Middle frontal gyrus (tissue), 1 donor: ENCODE data around the gene TP53TG3D.
"Not testable (repeated sequence)": the region's sequence is repeated elsewhere in the genome, so short reads cannot be mapped to it uniquely, and the experiment has no call there.

Experiments
- DNase-seq: peaks from one replicate; pipeline ENCODE4 v3.0.0-alpha.2; 2015; ENCODE audit warnings: low spot score; ENCODE audit errors: extremely low spot score

Gene TP53TG3D, protein sequence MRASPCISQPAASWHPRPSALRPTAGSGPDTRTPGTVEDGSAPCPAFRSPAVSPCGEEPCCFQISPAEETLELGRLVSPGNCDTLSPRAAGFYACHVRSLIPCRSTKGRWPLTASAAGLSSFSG

DNA sequence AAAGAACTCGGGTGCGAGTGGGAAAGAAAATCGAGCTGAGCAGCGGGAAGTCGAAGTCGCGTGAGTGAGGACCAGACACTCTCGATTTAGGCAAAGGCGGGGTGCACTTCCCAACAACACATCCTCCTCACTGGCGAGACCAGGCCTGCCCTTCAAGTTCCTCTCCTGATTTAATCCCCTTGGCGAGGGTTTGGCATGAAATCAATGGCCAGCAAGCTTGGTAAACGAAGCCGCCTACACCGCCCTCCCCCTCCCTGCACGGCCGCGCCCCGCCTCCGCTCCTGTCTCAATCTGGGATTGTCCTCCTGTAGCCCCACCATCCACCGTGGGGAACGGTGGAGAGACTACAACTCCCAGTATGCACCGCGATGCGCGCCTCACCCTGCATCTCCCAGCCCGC lies at the start of gene TP53TG3D:
Gene TP53TG3D, plus strand, starts transcription at position 301 of the 400 bp plus-strand sequence. Its CDS starts 68 bp downstream, at position 369.
- DNase-seq: not testable (repeated sequence)

DNA sequence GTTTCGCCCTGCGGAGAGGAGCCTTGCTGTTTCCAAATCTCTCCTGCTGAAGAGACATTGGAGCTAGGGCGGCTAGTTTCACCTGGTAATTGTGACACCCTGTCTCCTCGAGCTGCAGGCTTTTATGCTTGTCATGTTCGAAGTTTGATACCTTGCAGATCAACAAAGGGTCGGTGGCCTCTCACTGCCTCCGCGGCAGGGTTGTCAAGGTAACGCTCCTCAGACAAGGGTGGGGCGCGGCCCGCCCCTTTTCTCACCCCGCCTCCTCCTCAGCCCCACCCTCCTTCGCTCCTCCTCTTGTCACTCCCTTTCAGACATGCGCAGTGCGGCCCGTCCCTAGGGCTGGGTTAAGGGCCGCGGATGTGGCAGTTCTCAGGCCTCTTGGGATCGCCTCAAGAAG lies 421 bp downstream of the TP53TG3D start:
- DNase-seq: not testable (repeated sequence)

DNA sequence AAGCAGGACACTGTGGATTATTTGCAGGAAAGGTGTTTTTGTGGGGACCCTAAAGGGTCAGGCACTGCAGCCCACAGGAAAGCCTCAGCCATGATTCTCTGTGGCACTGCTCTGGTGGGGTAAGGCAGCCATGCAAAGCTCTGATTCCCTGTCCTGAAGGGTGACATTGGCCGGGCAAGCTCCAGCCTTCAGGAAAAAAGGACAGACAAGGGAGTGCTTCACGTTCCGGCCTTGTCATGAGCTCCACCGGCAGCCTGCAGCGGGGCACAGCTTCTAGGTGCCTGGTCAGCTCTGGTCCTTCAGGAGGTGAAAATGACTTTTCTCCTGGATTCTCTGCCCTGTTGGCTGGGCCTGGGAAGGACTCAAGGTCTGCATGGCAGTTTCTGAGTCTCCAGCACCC lies 8.4 kb downstream of the TP53TG3D start:
- not testable (repeated sequence) for DNase-seq

DNA sequence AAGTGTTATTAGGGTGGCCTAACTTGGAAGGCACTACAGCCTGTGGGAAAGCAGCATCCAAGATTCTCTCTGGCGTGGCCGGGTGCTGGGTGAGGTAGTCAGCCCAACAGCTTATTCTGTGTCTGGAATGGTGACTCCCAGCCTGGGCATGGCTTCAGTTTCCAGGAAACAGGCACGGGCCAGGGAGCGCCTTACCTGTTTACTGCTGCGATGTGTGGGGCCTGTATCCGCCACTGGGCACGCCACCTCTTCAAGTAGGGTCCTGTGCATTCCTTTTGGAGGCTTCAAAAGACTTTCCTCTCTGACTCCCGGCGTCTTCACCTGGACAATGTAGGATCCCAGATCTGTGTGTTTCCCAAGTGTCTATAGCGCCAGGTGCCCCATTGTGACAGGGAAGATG lies 10.5 kb downstream of the TP53TG3D start:
- not testable (repeated sequence) for DNase-seq

DNA sequence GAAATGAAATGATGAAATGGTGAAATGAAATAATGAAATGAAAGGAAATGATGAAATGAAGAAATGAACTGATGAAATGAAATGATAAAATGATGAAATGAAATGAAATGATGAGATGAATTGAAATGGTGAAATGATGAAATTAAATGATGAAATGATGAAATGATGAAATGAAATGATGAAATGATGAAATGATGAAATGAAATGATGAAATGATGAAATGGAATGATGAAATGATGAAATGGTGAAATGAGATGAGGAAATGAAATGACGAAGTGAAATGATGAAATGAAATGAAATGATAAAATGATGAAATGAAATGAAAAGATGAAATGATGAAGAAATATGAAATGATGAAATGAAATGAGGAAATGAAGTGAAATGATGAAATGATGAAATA lies 28.8 kb downstream of the TP53TG3D start:
- not testable (repeated sequence) for DNase-seq

DNA sequence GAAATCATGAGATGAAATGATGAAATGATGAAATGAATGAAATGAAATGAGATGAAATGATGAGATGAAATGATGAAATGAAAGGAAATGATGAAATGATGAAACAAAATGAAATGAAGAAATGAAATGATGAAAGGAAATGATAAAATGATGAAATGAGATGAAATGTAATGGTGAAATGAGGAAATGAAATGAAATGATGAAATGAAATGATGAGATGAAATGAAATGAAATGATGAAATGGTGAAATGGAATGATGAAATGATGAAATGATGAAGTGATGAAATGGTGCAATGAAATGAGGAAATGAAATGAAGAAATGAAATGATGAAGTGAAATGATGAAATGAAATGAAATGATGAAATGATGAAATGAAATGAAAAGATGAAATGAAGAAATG lies 29.9 kb downstream of the TP53TG3D start:
- not testable (repeated sequence) for DNase-seq

DNA sequence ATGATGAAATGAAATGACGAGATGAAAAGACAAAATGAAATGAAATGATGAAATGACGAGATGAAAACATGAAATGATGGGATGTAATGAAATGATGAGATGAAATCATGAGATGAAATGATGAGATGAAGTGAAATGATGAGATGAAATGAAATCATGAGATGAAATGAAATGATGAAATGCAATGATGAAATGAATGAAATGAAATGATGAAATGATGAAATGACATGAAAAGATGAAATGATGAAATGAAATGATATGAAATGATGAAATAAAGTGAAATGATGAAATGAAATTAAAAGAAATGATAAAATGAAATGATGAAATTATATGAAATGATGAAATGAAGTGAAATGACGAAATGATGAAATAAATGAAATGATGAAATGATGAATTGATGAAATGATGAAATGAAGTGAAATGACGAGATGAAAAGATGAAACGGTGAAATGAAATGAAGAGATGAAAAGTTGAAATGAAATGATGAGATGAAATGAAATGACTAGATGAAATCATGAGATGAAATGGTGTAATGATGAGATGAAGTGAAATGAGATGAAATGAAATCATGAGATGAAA lies 30.9 kb downstream of the TP53TG3D start:
- not testable (repeated sequence) for DNase-seq

DNA sequence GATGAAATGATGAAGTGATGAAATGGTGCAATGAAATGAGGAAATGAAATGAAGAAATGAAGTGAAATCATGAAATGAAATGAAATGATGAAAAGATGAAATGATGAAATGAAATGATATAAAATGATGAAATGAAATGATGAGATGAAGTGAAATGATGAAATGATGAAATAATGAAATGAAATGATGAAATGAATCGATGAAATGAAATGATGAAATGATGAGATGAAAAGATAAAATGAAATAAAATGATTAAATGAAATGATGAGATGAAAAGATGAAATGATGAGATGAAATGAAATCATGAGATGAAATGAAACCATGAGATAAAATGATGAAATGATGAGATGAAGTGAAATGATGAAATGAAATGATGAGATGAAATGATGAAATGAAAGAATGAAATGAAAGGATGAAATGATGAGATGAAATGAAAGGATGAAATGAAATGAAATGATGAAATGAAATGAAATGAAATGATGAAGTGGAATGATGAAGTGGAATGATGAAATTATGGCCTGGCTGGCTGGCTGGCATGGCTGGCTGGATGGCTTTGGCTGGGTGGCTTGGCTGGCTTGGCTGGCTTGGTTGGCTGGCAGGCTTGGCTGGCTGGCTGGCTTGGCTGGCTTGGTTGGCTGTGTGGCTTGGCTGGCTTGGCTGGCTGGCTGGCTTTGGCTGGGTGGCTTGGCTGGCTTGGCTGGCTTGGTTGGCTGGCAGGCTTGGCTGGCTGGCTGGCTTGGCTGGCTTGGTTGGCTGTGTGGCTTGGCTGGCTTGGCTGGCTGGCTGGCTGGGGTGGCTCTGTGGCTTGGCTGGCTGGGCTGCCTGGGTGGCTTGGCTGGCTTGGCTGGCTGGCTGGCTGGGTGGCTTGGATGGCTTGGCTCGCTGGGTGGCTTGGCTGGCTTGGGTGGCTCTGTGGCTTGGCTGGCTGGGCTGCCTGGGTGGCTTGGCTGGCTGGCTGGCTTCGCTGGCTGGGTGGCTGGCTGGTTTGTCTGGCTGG lies 32.0 kb downstream of the TP53TG3D start:
- DNase-seq: not testable (repeated sequence)

DNA sequence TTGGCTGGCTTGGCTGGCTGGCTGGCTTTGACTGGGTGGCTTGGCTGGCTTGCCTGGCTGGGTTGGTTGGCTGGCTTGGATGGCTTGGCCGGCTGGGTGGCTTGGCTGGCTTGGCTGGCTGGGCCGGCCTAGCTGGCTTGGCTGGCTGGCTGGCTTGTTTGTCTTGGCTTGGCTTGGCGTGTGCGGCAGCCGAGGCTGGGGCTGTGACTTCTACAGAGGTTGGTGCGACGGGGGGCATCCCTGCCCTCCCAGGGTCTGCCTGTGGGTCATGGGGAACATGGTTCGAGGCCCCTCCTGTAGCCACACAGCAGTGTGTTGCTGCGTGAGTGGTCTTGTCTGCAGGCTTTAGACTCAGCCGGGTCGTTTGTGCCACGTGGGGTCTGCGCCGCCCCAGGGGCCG lies 33.1 kb downstream of the TP53TG3D start:
- not testable (repeated sequence) for DNase-seq

DNA sequence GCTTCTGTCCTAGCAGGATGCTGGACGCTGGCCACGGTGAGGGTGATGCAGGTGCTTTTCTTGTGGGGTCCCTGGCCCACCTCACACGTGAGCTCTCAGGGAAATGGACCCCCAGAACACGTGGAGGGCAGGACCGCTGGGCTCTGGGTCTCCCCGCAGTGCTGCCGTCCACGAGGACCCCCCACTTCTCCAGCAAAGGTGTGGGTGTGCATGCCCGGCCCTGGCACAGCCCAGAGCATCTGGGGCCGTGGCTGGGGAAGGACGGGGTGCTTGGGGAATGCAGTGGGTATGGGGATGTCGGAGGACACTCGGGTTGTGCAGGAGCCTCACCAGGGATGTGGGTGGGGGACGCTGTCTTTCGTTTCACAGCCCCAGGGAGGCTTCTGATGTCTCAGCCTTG lies 34.7 kb downstream of the TP53TG3D start:
- not testable (repeated sequence) for DNase-seq

DNA sequence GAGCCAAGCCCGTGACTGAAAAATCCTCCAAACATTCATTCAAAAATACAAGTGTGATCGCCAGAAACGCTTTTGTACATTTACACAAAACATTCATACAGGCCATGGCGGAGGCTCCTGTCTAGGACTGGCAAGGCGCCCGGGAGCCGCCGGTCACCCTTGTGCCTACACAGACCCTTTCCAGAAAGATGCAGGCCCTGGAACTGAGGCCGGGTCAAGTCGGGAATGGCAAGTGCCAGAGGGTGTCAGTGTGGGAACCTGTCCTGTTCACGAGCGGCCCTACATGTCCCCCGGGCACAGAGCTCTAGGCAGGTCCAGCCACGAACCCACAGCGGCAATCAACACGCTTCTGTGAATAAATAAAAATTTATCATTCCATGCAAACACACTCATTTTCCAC lies 36.1 kb downstream of the TP53TG3D start:
- DNase-seq: not testable (repeated sequence)

DNA sequence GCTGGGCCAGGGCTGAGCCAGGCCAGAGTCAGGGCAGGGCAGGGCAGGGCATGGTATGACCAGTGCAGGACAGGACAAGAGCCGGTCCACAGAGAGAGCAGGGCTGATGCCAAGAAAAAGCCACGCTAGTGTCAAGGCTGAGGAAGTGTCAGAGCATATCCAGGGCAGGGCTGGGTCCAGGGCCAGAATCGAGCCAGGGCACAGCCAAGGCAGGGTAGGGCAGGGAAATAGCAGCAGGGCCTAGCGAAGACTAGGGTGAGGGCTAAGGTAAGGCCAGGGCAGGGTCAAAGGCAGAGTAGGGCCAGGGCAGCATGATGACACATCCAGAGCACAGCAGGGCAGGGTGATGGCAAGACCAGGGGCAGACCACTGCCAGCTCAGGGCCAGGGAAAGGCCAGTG lies 49.7 kb downstream of the TP53TG3D start:
- DNase-seq: not testable (repeated sequence)
